Inferior parietal cortex (tissue), 1 donor: ENCODE results near the gene ADGRD1.

Source experiments
- DNase-seq: peaks from one replicate; pipeline ENCODE4 v3.0.0-alpha.2; 2016; ENCODE audit errors: extremely low spot score

The ADGRD1 gene

DNA sequence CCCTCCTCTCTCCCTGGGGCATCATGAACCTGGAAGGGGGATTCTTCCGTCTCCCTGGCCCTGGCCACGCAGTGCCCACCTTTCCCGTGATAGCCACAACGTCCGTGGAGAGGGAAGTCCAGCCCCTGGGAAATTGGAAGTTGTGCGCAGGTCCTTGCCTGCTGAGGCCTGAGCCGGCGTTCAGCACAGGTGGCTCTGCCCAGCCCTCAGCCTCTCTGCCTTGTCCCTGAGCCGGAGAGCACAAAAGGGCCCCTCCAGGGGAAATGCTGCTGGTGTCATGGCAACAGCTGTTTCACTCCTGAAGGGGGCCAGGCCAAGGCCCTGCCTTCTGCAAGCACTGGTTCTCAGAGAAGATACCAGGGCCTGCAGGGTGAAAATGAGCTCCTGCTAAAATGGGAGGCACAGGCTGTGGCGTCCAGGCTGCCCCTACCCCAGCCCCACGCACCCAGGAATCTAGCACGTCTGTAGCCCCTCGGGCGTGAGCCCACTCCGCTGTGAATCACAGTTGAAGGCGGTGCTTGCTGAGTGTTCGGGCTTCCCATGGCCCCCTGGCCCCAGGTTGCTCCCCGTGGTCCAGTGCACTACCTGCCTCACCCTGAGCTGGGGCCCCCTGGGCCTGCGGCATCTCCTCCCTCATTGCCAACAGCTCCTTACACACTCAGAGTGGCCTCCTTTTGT lies 149.4 kb downstream of the ADGRD1 start:
- no peak for DNase-seq

DNA sequence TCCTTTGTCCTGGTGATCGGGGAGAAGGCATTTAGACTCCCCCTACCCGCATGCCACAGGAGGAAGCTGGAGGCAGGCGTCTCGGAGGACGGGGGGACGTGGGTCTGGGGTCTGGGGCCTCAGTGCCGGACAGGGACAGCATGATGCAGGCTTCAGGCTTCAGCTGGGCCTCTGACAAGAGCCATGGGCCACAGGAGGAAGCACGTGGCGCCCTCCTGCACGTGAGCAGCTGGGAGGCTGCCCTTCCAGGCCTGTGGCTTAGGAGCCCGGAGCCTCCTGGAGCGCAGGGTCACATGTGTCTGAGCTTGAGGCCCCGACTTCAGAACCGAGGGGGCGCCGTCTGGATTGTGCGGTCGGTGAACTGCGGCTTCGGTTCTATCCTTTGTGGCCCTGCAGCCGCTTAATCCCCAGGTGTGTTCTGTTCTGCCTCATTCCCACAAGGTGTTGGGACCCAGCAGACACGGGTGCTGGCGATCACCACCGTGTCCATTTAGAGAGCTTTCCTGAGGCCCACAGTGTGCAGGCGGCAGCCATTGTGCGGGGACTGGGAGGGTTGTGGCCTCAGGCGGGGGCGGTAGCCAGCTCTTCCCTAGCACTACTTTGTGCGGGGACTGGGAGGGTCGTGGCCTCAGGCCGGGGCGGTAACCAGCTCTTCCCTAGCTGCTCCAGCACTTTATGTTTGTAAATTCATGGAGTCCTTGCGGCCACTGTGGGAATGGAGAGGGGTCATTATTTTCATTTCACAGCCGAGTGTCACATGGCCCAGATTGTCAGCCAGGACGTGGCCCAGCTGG lies 150.2 kb downstream of the ADGRD1 start:
- no peak for DNase-seq

DNA sequence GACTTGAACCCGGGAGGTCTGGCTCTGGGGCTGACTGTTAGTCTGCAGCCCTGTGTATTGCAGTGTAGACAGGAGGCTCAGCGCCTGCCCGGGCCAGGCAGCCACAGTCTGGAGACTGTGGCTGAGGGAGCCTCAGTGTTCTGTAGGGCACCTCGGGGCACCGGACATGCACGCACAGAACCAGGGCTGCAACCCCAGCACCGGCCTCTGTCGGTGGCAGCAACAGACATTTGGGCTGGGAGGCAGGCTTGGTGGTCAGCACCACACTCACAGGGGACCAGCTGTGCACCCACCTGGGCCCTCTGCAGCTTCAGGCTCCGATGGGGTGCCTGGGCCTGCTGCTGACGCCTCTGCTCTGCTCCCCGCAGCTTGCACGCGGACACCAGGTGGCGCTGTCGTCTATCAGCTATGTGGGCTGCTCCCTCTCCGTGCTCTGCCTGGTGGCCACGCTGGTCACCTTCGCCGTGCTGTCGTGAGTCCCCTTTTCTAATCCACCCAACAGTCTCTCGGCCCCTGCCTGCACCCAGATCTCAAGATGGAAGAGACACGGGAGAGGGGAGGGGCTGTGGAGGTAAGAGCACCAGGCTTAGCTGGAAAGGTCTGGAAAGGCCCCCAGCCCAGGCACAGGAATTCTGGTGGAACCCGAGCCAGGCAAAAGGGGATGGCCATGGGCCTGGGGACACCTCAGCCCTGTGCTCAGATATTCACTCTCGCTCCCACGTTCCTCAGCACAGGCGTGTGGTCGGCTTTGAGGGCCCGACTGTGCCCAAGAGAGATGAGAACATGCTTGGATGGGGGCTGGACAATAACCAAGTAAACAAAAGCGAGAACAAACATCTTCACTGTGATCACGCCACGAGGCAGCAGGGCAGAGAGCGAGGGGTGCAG lies 151.0 kb downstream of the ADGRD1 start:
- peak; percentile 87 for DNase-seq

DNA sequence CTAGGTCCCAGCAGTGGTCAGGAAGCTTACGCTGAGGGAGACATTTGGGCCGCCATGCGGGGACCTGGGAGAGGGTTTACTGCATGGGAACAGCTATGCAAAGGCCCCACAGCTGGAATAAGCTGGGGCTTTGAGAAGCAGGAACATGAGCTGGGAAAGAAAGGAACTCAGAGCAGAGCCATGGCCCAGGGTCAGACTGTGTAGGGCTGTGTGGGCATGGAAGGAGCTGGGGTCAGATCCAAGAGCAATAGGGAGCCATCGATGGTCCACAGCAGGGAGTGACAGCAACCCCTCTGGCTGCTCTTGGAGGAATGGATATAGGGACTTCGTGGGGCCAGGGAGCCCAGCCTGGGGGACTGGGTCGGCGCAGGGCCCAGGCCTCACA lies 151.6 kb downstream of the ADGRD1 start:
- DNase-seq: no peak

DNA sequence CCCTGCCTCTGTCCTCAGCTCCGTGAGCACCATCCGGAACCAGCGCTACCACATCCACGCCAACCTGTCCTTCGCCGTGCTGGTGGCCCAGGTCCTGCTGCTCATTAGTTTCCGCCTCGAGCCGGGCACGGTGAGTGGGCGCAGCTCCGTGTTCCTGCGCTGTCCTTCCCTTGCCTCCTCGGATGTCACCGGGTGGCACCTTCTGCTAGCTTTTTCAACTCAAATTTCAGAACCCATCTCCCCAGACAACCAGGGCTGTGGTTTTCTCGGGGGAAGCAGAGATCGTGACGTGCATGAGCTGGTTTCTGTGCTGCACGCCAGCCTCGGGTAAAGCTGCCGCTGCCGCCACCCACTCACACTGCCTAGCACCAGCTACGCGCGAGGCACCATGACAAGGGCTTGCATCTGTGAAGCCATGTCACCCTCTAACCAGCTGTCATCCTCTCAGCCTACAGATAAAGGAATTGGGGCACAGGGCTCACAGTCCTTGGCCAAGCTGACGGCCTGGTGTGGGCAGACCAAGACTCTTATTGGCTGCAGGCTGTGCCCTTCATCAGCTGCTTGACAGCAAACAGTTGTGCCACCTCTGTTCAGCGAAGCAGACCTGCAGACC lies 152.1 kb downstream of the ADGRD1 start:
- DNase-seq: no peak

DNA sequence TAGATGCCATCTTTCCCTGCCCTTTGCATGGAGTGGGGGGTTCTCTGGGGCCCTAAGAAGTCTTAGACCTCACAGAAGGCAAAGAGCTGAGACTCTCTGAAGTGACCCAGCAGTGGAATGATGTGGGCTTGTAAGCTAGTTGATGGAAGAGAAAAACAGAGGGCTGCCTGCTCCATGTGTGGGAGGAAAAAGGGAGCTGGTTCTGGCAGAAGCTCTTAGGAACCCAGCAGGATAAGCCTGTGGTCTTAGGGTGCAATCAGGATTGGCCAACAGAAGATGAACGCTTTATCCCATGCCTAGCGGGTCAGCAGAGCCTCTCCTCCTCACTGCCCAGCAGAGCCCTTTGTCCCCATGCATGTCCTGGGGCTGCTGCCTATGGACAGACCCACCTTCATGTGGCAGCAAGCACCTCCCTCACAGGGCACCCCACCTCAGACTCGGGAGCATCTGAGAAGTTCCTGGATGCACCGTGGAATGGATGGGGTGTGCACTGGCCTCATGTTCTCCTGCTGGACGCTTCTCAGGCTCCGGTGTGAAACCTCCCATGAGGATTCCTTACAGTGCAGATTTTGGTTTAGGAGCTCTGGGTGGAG lies 152.7 kb downstream of the ADGRD1 start:
- DNase-seq: no peak

DNA sequence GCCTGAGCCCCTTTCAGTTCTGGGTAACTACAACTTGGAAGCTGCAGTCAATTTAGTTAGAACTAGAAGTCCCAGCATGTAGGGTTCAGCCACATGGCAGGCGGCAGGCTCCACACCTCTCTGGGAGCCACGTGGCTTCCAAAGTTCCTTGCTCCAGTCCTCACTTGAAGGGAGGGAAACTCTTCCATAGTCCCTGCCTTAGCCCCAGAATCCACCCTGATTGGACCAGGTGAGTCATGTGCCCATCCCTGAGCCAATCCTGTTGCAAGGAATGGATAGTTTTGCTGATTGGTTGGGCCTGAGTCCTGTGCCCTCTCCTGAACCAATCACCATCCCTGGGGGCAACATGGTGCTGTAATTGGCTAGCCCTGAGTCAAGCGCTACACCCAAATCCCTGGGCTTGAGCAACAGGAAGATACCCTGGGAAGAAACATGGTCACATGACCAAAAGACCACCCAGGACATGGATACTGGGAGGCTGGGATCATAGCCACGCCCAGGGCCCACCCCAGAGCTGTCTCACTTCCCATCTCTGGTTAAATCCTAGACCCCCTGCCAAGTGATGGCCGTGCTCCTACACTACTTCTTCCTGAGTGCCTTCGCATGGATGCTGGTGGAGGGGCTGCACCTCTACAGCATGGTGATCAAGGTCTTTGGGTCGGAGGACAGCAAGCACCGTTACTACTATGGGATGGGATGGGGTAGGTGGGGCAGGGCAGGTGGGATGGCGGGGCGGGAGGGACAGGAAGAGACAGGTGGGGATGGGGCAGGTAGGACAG lies 154.7 kb downstream of the ADGRD1 start:
- DNase-seq: no peak

DNA sequence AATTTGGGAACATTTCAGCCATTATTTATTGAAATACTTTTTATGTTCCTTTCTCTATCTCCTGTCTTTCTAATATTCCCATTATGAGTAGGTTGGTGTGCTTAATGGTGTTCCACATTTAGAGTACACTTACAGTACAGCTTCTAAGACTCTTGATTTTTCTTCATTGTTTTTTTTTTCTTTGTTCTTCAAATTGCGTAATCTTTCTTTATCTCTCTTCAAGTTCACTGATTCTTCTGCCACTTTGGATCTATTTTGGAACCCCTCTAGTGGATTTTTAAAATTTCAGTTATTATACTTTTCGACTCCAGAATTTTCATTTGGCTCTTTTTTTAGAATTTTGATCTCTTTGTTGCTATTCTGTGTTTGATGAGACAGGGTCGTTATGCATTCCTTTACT lies 157.7 kb downstream of the ADGRD1 start:
- no peak for DNase-seq

DNA sequence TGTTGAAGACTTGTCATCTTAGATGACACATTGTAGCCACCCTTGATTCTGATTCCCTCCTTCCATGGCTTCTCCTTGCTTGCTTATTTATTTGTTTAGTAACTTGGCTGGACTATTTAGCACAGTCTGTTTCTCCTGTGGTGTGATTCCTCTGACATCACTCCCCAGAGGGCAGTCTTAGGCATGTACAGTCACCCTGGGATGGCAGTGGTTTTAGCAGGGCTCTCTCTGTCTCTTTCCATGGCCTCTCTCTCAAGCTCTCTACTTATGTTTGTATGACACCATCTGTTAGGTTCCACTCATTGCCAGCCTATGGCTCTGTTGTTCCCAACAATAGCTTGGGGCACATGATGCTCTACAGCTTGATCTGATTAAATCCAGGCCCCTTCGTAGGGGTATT lies 158.3 kb downstream of the ADGRD1 start:
- no peak for DNase-seq

DNA sequence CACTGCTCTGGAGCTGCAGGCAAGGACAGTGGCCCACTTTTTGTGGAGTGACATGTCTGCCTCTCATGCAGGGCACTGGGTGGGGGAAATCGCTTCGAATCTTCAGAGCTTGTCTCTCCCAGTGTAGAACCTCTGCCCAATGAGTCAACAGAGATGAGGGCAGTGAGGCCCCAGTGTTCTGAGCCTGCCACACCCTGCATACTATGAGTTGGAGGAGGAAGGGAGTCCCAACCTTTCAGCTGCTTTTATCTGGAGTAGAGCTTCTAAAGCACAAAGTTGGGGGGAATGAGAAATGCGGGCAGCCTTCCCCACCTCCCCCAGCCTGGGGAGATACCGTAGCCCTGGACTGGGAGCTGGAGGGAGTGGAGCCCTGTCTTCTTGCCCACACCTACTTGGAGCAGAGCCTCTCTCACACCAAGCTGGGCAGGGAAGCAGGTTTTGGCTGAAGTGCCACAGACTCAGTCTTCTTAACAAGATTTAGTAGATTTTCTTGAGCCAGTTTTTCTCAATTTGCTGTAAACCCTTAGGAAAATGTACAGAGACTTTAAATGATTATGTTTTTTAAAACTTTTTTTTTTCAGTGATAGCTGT lies 159.1 kb downstream of the ADGRD1 start:
- no peak for DNase-seq

DNA sequence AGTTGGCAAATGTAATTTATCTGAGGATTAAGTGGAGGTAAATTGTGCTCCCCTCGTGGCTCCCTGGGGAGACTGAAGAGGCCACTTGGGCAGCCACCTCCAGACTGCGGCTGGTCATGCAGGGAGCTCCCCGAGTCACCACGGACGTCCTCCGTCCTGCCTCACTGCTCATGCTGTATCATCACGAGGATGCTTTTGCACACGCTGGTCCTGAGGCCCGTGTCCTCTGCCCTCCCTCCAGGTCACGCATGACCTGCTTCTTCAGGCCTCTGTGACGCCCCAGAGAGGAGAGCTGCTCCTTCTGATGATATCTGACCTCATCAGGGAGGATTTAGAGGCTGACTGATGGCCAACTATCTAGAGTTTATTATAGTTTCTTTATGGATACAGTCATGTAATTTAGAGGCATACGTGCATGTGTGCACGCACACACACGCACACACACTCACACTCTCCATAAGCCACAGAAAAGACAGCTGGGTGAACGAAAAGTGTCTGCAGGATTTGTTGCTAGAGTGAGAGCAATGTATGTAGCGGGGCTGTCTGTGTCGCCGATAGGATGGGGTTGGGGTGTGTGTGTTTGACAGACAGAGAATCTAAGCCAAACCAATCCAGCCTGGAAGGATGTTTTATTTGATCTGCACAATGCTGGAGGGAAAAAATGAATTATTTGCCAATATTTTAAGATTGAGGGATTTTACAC lies 160.0 kb downstream of the ADGRD1 start:
- DNase-seq: no peak

DNA sequence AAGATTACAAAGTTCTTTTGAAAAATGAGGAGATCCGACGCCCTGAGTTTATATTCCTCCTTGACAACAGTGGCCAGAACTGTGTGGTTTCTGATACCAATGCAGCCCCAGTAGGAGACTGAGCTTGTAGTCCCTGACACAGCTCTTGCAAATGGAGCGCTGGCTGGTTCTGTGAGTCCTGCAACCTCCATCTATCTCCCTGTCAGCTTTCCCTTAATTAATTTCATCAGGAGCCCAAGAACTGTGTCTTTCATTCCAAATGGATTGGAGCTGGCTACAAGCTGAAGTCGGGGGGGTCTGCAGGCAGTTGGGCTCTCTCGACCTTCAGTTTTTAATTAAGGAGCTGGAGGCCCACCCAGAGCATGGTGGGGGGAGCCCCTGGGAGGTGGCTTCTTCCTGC lies 160.6 kb downstream of the ADGRD1 start:
- DNase-seq: no peak

DNA sequence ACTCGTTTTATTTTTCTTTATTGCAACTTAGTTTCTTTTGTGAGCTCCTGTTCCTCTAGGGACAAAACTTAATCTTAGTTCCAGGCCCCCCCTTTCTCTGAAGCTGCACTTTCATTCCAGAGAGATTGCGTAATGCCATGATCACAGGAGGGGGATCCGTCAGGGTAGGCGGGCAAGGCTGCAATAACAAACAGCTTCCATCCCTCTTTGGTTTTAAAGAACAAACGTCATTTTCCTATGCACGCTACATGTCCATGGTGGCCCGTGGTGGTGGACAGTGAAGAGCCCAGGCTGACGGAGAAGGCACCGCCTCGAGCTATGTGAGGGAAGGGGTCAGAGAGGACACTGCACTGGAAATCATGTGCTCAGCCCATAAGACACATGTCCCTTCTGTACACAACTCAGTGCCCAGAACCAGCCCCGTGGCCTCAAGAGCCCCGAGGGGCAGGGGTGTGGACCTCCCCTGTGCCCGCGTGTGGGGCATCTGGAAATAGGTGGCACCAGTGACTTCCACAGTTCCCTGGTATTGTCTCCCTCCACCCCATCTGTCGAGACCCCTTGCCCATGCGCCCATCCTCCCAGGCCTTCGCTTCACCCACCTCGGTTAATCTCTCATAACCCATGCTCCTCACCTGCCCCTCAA lies 161.4 kb downstream of the ADGRD1 start:
- no peak for DNase-seq

DNA sequence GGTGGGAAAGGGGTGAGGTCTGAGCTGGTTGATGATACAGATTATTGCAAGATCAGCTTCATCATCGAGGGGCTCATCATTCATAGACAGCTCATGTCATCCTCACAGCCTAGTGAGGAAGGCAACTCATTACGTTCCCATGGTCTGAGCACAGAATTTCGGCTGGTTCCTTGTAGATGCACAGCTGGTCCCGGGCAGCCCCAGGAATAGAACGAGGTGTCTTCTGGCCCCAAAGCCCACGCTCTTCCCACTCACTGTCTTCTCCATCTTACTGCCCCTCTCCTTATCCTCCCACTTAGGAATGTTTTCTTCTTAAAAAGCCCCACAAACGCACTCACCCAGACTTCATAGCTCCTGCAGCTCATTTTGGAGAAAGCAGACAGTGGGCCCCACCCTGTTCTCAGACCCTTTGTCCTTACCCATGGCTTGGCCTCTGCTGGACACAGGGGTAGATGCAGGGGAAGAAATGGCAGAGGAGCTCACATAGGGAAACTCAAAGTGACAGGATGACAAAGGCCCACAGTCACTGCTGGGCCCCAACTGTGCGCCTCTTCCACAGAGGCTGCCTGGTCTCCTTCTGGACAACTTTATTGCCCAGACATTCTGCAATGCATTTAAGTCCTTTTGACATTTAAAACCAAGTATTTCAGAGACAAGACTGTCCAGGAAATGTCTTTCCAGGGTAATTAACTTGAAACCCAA lies 162.2 kb downstream of the ADGRD1 start:
- no peak for DNase-seq

DNA sequence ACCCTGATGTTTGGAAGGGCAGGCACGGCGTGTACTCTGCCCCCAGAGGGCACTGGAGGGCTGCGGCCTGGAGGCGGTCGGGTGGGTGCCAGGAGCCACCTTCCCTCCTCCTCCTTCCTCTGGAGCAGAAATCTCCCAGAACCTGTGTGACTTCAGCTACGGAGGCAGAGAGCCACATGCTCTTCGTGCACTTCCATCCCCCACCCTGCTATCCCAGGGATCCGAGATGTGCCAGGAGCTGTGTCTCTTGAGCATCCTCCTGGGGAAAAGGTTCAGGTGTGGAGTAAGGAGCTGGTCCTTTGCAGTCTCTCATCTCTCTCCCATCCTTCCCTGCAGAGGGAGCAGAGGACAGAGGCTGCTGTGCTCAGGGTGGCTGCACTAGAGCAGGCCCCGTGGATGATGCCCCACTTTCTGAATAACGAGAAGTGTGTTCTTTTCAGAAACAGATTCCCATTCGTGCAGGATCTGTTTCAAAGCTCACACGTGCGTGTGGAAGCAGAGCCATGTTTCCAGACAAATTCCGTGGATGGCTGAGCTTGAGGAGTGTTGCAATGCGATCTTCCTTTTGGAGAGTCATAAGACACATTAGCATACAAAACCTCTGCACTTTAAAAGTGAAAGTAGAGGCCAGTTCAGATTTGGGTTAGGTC lies 162.9 kb downstream of the ADGRD1 start:
- no peak for DNase-seq

DNA sequence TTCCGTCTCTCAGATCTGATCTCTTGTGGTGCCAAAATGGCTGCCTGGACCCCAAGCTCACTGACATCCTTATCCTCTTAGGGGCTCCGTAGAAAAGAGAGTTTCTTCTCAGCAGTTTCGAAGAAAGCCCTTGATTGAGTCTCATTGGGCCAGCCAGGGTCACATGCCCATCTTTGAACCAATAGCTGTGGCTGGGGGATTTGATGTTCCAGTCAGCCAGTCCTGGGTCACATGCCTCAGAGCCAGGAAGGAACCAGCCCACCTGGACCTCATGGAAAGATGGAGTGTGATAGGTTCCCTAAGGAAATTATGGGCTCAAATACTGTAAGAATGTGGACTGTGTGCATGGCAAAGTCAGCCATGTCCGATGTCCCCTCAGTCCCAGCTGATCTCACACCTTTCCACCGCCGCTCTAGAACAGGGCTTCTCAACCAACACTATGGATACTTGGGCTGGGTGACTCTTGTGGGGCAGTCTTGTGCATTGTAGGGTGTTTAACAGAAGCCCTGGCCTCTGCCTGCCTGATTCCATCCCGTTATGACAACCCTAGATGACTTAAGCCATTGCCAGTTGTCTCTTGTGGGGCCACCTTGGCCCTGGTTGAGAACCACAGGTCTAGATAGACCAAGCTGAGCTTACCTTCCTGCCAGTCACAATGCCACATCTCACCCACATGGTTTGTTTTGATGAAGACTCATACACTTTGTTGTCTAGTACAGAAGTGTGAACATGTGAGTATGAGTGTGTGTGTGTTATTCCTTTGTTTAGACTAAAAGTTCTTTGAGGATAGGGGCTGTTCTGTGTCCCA lies 163.9 kb downstream of the ADGRD1 start:
- no peak for DNase-seq

DNA sequence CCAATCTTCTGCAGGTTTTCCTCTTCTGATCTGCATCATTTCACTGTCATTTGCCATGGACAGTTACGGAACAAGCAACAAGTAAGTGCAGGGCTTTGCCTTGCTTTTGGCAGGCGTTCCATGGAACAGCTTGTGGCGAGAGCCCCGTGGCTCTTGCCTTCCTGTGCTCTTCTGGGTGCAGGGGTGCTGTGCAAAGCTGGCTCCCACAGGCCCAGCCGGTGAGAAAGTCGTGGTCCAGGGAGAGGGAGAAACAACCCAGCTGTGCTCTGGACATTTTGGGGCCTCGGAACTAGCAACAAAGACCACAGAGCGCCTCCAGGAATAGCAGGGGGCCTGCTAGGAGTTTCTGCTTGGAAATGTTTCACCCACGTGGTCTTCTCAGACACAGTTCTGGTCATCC lies 164.7 kb downstream of the ADGRD1 start:
- no peak for DNase-seq
